Panc1 (cell line): ENCODE data around the gene LAMC3. TPM values are rescaled to one million over a fixed set of nuclear protein-coding genes. Genes with fewer than 3 reads are reported as not detected.
"Not testable (repeated sequence)": the region's sequence is repeated elsewhere in the genome, so short reads cannot be mapped to it uniquely, and the experiment has no call there.

Source experiments
- ATAC-seq: fragments of 200-7000 bp; cut with Tn5 transposase; 2 replicates; pipeline ENCODE4 v1.9.1; 2020; ENCODE audit warnings: mild to moderate bottlenecking, moderate library complexity
- BruUV-seq: library from RNA; stranded (reverse); fragments of 400-500 nt; replicated peaks from 2 replicates; lab custom pipeline; 2021; lab: Mats Ljungman, UMichigan
- CTCF ChIA-PET: fragments of 300-600 bp; sonication (Branson Sonifier 250); formaldehyde crosslinking; loops from one replicate; lab custom pipeline; 2022; ENCODE audit warnings: antibody characterized with exemption; lab: Charles Lee
- POLR2A ChIA-PET: fragments of 300-600 bp; sonication (Branson Sonifier 250); formaldehyde crosslinking; loops from one replicate; lab custom pipeline; 2022; ENCODE audit warnings: antibody characterized with exemption; lab: Charles Lee
- DNase-seq: peaks from one replicate; pipeline ENCODE4 v3.0.0-alpha.2; 2010; ENCODE audit warnings: low read depth, low spot score
- H3K27ac ChIP-seq: 2 replicates; pipeline ENCODE4 v1.5.1; 2011; ENCODE audit warnings: mild to moderate bottlenecking, low read length, inconsistent platforms
- H3K27me3 ChIP-seq: fragments of 200-500 bp; sonication (Bioruptor generic); 2 replicates; pipeline ENCODE4 v1.6.0; 2014; ENCODE audit warnings: low read length, inconsistent platforms; ENCODE audit not compliant: control insufficient read depth, insufficient read depth
- H3K36me3 ChIP-seq: fragments of 200-500 bp; sonication (Bioruptor generic); 2 replicates; pipeline ENCODE4 v1.5.1; 2014; ENCODE audit warnings: inconsistent platforms, mild to moderate bottlenecking, low read length, moderate library complexity; ENCODE audit not compliant: control insufficient read depth, insufficient read depth
- H3K4me1 ChIP-seq: 2 replicates; pipeline ENCODE4 v1.5.1; 2011; ENCODE audit warnings: inconsistent platforms, mild to moderate bottlenecking, low read length, moderate library complexity; ENCODE audit not compliant: control insufficient read depth, insufficient read depth
- H3K4me3 ChIP-seq, 2 experiments: 2 replicates each; pipeline ENCODE4 v1.5.1; 2011 to 2012; ENCODE audit warnings: low read depth in 2 of 2, low read length in 2 of 2, mild to moderate bottlenecking in 2 of 2, inconsistent platforms in 1 of 2, moderate library complexity in 1 of 2
- H3K9me3 ChIP-seq: fragments of 200-500 bp; sonication (Bioruptor generic); 2 replicates; pipeline ENCODE4 v1.5.1; 2014; ENCODE audit warnings: low read depth, mild to moderate bottlenecking, inconsistent platforms, low read length, moderate library complexity; ENCODE audit not compliant: control insufficient read depth, insufficient read depth
- POLR2AphosphoS5 ChIP-seq: IDR thresholded peaks from 2 replicates; pipeline ENCODE4 v1.6.1; 2012; ENCODE audit warnings: mild to moderate bottlenecking, low read depth, low read length, moderate library complexity
- SIN3A ChIP-seq: IDR thresholded peaks from 2 replicates; pipeline ENCODE4 v1.6.1; 2012; ENCODE audit warnings: low read depth, mild to moderate bottlenecking, low read length, moderate library complexity, borderline replicate concordance; ENCODE audit not compliant: insufficient read depth
- TCF7L2 ChIP-seq: IDR thresholded peaks from 2 replicates; pipeline ENCODE4 v1.6.1; 2011; ENCODE audit warnings: mild to moderate bottlenecking, low read depth, low read length, inconsistent platforms
- in situ Hi-C: cut with HindIII; loops from 2 replicates; pipeline ENCODE4 v1.10.0; 2016; ENCODE audit warnings: low sequenced_read_pairs, low pct_unique_long_range_greater_than_20kb
- intact Hi-C: fragments of 100-400 bp; cut with micrococcal nuclease; formaldehyde crosslinking; loops from one replicate; pipeline ENCODE4 v1.10.0; 2022; ENCODE audit not compliant: unreplicated experiment
- total RNA-seq: library from RNA; stranded (reverse); gene quantifications from one replicate; pipeline ENCODE4 v1.2.1, GENCODE V29; 2021; ENCODE audit not compliant: unreplicated experiment
- TF ChIP-seq, protein P1 (sequence below), 2 experiments: IDR thresholded peaks; 2 replicates each; pipeline ENCODE4 v1.6.1; 2011 to 2012; ENCODE audit warnings: low read depth in 2 of 2, control low read depth in 1 of 2, low read length in 1 of 2, mild to moderate bottlenecking in 1 of 2, moderate library complexity in 1 of 2; ENCODE audit not compliant: insufficient read depth in 1 of 2
- TF ChIP-seq, protein P2 (sequence below): fragments of 450-650 bp; IDR thresholded peaks from 2 replicates; pipeline ENCODE4 v1.5.1; 2017; ENCODE audit warnings: mild to moderate bottlenecking

LAMC3 gene
- total RNA-seq, 1 experiment from 2014 or later: 16.4 TPM

DNA sequence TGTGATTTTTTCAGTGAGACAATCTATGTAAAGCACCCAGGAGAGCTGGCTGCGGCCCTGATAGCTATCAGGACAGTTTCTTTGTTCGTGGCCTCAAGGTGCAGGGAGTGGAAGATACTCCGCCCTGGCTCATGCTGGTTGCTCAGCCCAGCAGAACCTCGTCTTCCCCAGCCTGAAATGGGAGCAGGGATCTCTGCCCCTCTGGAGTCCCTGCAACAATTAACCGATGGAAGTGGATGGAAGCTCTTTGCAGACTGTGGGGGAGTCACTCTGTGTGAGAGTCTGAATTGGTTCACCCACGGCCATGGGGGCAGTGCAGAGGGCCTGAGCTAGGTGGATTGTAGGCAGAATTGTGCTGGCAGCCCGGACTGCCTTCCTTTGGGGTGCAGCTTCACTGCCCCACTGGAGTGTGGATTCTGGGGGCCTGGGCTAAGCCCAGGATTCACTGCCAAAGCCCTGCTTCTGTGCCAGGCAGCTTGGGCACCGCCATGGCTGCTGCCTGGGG is 90.2 kb downstream of the LAMC3 start:
- ChIA-PET CTCF (interaction anchor here (1.1 to 1.3 kb wide), 2 partner anchors 32 to 68 kb away, joined by 3 read pairs; no protein-coding TSS in a partner anchor), POLR2A (no interaction called here)
- DNase-seq (no peak), ATAC-seq (no peak)
- Histone ChIP-seq H3K27ac (no peak overlapping the region), H3K4me1 (0 out of 2 replicates have a peak, but pooled peaks cover 5% of the 10 kb centered on the region), H3K36me3 (no peaks in the 10 kb centered on the region; the same call in 1 of the 2 replicates), H3K27me3 (no peaks in the 10 kb centered on the region), H3K9me3 (no peaks in the 10 kb centered on the region), H3K4me3 (no peak overlapping the region)
- in situ Hi-C loops (no loop called here), intact Hi-C loops (no loop called here)
- no TSS peak for BruUV-seq
- TF ChIP-seq, protein P1, sequence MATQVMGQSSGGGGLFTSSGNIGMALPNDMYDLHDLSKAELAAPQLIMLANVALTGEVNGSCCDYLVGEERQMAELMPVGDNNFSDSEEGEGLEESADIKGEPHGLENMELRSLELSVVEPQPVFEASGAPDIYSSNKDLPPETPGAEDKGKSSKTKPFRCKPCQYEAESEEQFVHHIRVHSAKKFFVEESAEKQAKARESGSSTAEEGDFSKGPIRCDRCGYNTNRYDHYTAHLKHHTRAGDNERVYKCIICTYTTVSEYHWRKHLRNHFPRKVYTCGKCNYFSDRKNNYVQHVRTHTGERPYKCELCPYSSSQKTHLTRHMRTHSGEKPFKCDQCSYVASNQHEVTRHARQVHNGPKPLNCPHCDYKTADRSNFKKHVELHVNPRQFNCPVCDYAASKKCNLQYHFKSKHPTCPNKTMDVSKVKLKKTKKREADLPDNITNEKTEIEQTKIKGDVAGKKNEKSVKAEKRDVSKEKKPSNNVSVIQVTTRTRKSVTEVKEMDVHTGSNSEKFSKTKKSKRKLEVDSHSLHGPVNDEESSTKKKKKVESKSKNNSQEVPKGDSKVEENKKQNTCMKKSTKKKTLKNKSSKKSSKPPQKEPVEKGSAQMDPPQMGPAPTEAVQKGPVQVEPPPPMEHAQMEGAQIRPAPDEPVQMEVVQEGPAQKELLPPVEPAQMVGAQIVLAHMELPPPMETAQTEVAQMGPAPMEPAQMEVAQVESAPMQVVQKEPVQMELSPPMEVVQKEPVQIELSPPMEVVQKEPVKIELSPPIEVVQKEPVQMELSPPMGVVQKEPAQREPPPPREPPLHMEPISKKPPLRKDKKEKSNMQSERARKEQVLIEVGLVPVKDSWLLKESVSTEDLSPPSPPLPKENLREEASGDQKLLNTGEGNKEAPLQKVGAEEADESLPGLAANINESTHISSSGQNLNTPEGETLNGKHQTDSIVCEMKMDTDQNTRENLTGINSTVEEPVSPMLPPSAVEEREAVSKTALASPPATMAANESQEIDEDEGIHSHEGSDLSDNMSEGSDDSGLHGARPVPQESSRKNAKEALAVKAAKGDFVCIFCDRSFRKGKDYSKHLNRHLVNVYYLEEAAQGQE (IDR thresholded peaks at IDR 0.05; ENCODE audit: insufficient read depth in 1 of 2, low read depth in 2 of 2, low read length in 1 of 2): no peak
- TF ChIP-seq, protein P2, sequence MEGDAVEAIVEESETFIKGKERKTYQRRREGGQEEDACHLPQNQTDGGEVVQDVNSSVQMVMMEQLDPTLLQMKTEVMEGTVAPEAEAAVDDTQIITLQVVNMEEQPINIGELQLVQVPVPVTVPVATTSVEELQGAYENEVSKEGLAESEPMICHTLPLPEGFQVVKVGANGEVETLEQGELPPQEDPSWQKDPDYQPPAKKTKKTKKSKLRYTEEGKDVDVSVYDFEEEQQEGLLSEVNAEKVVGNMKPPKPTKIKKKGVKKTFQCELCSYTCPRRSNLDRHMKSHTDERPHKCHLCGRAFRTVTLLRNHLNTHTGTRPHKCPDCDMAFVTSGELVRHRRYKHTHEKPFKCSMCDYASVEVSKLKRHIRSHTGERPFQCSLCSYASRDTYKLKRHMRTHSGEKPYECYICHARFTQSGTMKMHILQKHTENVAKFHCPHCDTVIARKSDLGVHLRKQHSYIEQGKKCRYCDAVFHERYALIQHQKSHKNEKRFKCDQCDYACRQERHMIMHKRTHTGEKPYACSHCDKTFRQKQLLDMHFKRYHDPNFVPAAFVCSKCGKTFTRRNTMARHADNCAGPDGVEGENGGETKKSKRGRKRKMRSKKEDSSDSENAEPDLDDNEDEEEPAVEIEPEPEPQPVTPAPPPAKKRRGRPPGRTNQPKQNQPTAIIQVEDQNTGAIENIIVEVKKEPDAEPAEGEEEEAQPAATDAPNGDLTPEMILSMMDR: no peak
- TF ChIP-seq SIN3A (no peak), POLR2AphosphoS5 (no peak), TCF7L2 (no peak)

DNA sequence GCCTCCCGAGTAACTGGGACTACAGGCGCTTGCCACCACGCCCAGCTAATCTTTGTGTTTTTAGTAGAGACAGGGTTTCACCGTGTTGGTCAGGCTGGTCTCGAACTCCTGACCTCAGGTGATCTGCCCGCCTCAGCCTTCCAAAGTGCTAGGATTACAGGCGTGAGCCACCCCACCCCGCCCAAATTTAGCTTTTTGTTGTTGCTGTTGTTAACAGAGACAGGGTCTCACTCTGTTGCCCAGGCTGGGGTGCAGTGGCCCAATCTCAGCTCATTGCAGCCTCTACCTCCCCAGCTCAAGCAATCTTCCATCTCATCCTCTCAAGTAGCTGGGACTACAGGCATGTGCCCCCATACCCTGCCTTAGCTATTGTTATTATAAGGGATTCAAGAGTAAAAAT is 90.9 kb downstream of the LAMC3 start:
- H3K9me3 ChIP-seq, H3K4me1 ChIP-seq, H3K27me3 ChIP-seq, POLR2A ChIA-PET, H3K36me3 ChIP-seq, ATAC-seq, DNase-seq, in situ Hi-C loops, H3K27ac ChIP-seq, intact Hi-C loops, H3K4me3 ChIP-seq, BruUV-seq: not testable (repeated sequence)
- CTCF ChIA-PET: interaction anchor here (1.3 kb wide), 1 partner anchor 68 kb away, joined by 3 read pairs; no protein-coding TSS in a partner anchor

DNA sequence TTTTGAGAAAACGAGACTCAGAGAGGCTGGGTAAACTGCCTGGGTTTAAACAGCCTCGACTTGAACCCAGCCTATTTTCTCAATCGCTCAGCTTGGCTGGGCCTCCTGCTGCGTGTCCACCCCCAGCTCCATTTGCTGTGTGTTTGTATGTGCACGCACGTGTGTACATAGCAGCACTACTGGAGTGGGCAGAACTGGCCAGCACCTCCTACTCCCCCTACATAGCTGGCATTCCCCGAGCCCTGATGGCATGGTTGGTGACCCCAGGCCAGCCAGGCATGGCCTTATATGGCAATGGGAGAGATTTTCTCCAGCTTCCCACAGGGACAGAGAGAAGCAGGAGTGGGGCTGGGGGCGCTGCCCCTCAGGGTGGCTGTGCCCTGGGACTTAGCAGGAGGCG is 91.5 kb downstream of the LAMC3 start:
- ATAC-seq: no peak
- Histone ChIP-seq H3K27ac (no peak overlapping the region), H3K9me3 (no peaks in the 10 kb centered on the region), H3K4me1 (0 out of 2 replicates have a peak, but pooled peaks cover 5% of the 10 kb centered on the region), H3K4me3 (no peak overlapping the region), H3K27me3 (no peaks in the 10 kb centered on the region), H3K36me3 (no peaks in the 10 kb centered on the region; the same call in 1 of the 2 replicates)
- no peak for DNase-seq
- in situ Hi-C loops (no loop called here), intact Hi-C loops (no loop called here)
- POLR2A ChIA-PET: no interaction called here
- TF ChIP-seq TCF7L2 (no peak), SIN3A (no peak), POLR2AphosphoS5 (no peak)
- TF ChIP-seq, protein P2: no peak
- TF ChIP-seq, protein P1 (IDR thresholded peaks at IDR 0.05; ENCODE audit: insufficient read depth in 1 of 2, low read depth in 2 of 2, low read length in 1 of 2): no peak
- BruUV-seq: no TSS peak
- CTCF ChIA-PET: no interaction called here
